GM21423 (cell line): ENCODE measurements around the gene KRT85.
"Not testable (repeated sequence)": the region's sequence is repeated elsewhere in the genome, so short reads cannot be mapped to it uniquely, and the experiment has no call there.

ENCODE experiments used
- ATAC-seq: cut with Tn5 transposase; IDR thresholded peaks from one replicate; pipeline ENCODE4 v1.9.1; 2021; ENCODE audit warnings: mild to moderate bottlenecking, moderate library complexity; ENCODE audit not compliant: unreplicated experiment

The KRT85 gene

DNA sequence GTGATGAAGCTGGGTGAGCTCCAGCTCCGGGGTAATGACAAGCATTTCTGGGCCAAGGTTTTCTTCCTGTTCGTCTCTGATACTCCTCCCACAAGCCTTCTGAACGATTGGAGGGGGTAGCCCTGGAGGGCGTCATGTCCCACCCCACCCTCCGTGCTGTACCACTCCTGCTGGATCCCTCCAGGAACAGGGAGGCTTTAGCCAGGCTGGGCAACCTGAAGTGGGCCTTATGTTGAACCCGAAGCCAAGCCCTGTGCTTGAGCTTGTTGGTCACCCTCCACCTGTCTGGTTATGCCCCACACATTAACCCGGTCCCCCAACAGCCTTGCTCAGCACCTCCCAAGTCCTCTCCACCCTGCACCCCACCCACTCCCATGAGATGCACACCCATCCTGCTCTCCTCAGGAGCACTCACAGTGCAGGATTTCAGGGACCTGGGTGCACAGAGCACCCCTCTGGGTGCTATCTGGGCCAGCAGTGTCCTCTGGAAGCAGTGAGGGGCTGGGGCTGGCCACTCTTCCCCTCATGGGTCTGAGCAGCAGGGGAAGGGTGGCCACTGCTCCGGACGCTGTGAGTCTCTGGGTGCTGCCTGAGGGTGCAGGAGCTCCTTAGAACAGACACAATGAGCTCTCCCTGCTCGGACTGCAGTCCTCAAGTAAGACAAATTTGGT, 39.3 kb downstream of the KRT85 start:
- no peak for ATAC-seq

DNA sequence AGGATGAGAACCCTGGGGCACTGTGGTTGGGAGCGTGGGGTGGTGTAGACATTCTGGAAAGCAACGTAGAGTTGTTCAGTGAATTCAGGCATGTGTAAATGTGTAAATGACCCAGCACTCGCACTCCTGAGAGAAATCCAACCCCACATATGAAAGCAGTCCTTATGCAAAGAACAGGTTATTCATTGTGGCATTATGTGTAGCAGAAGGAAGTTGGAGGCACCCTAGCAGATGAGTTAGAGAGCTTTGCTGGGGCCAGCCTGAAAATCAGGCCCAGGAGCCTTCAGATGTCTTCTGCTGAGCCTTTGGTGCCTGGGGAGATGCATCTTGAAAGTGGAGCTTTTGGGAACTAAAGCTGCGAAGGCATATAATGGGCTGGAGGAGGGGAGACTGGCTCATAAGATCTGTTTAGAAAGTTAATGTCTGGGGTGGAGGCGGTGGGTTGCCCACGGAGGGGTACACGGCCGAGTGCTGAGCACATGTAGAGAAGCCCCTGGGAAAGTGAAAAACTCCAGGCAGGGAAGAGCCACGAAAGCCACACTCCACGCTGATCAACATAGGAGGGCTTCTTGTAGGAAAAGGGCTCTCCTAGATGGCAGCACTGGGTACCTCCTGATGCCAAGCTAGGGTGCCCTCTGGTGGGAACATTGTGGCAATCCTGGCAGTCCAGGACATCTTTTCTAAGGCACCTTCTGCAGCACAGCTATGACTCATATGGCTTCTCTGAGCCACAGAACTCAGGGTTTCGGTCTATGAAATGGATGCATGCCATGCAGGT, 40.0 kb downstream of the KRT85 start:
- ATAC-seq: peak; percentile 92

DNA sequence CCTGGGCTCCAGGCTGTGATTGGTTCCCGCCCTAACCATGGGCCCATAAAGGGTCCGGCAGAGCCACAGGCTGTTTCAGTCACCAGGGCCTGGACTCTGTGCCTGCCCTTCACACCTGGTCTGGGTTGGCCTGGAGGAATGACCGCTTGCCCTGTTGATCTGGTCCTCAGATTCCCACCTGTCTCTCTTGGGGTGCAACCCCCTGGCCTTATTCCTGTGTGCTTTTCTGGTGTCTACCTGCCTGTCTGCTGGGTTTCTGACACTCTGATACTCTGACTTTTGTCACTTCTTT, 43.2 kb downstream of the KRT85 start:
- no peak for ATAC-seq

DNA sequence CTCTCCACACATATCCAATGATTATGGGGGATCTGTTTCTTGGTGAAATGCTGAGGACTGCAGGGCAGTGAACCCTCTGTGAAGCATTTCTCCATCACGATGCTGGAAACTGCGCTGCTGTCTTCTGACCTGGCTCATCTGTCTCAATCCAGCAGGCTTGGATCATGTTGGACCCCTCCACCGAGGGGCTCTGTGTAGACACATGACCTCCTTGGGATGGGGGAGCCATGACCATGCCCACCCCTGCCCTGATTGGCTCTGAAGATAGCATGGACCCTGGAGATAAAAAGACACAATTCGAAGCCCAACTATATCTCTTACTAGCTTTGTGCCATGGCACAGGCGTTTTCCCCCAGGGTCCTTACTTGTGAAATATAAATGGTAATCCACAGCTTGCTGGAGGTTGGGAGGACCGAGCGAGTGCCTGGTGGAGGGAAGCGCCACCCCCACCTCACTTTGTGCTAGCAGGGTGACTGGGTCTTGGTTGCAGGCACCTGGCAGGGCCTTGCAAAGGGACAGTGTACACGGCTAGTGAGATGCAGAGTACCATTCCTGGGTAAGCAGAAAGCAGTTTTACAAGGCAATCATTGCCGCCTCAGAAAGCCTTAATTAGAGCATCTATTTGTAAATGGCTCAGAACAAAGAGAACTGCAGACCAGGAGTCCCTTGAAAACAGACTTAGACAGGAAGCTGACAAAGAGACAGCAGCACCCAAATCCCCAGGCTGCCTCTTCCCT, 43.7 kb downstream of the KRT85 start:
- ATAC-seq: no peak

DNA sequence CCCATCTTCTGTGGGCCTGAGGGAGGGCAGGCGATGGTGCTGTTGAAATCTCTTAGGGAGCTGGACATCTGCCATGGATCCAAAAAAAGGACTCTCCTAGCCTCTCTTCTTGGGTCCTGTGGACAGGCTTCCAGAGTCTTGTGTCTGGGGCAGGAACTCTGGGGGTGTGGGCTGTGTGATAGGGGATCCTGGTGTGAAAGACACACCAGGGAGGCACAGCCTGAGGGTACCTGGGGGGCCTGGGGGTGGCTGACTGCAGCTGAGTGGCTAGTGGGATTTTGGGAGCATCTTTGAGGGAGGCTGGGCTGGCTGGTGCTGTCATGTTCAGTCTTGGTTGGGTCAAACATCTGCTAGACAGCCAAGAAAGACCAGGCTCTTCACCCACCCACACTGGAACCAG, 44.3 kb downstream of the KRT85 start:
- ATAC-seq: no peak

DNA sequence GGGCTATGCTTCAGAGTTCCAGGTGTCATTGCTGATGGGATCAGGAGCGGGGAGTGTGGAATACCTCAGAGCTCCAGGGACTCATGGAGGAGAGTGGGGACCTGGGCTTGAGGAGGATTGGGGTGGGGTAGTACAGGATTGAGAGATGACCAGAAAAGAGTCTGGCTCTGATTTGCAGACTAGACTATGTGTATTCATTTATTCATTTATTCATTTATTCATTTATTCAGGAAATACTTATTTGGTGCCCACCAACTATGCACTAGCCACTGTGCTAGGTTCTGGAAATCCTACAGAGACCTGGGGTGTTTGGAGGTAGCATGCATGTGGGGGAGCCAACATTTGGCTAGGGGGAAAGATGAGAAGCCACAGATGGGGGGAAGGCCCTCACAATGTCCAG, 45.2 kb downstream of the KRT85 start:
- no peak for ATAC-seq

DNA sequence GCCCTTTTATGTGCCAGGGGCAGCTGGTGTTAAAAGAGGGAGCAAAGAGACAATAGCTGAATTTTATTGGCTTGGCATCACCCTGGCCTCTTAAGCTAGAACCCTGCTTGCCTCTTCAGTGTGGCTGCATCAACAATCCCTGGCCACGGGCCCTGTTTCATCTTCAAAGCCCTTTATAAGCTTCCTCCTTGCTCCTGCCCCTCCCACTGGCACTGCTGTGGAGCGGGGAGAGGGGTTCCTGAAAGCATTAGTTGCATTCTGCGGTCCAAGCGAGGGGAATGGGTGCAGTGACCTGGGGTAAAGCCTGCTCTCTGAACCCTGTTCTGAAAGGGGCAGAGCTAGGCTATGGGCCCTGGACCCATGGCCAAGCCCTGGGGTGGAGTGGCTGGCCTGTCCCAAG, 45.9 kb downstream of the KRT85 start:
- no peak for ATAC-seq

DNA sequence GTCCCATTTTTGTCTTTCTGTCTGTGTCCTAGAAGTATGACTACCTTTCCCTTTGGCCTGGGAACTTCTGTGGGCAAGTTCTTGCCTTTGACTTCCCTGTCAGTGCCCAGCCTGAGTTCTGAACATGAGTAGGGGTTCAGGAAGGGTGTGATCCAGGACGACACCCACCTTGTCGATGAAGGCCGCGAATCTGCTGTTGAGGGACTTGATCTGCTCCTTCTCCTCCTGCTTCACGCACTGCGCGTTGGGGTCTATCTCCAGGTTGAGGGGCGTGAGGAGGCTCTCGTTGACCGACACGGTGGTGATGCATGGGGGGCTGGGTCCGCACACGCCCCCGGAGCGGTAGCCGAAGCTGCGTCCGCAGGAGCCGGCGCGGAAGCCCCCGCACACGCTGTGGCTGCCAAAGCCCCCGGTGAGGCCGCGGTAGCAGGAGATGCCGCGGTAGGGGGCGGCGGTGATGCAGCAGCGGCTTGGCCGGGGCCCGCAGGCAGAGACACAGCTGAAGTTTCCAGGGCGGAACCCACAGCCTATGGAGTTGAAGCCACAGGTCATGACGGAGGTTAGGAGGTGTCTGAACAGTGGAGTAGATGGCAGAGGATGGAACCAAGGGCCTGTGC, 46.4 kb downstream of the KRT85 start, which contains the start of gene KRT83:
KRT83 (minus strand) TSS at position 615 of the 617 bp plus-strand sequence; CDS start at position 552, 63 bp downstream.
- no peak for ATAC-seq

DNA sequence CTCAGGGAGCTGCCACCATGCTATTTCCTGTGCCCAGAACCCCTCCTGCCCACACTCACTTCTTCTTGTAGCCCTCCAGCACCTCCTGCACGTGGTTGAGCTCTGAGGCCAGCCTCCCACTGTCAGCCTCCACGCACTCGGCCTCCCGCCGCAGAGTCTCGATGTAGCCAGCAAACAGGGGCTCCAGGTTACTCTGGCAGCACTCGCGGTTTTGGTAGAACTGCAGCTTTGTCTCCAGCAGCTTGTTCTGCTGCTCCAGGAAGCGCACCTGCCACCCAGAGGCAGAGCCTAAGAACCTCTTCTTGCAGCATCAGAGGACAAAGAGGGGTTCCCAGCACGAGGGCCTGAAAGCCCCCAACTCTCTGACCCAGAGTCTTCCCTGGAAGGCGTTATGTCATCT, 48.2 kb downstream of the KRT85 start:
- ATAC-seq: no peak

DNA sequence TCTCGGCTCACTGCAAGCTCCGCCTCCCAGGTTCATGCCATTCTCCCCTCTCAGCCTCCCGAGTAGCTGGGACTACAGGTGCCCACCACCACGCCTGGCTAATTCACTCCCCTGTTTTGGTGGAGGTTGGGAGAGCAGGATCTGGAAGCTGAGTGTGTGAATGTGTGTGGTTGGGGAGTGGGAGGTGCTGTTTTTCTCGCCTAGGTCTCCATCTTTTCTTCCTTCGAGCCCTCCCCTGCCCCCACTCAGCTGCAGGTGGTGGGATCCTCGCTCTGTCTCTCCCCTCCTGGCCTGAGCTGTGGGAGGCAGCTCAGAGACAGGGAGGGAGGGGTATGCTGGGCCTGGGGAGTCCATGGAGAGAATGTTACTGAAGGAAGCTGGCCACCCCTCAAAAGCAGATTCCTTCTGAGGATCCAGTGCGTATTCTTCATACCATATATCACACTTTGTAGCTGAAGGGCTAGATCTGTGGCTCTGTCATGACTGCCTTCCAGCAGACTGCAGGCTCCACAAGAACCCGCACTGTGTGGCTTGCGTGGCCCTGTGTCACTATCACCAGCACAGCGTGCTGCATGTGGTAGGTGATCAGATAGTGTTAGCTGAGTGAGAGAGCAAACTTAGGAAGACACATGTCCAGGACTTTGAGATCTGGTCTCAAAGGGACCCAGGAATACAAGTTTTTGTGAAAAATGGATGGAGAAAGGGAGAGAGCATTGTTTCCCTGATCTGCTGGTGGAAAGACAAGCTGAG, 48.9 kb downstream of the KRT85 start:
- no peak for ATAC-seq

DNA sequence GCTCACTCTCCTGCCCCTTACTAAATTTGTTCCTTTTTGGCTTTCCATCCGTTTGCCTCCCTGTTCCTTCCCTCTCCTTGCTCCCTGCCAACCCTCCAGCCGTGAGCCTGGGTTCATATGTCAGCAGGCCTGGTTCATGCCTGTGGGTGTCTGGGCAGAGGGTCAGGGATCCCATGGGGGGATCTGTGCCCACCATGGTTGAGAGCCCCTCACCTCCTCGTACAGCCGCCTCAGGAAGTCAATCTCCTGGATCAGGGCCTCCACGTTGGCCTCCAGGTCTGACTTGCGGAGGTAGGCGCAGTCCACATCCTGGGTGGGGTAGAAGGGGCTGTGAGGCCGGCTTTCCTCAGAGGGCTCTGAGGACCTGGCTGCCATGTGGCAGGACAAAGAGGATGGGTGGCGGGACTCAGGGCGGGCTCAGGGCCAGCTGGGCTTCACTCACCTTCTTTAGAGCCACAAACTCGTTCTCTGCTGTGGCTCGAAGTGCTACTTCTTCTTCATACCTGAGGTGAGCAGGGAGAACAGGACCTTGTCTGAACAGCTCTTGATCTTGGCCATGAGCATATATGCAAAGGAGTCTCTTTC, 49.7 kb downstream of the KRT85 start:
- no peak for ATAC-seq

DNA sequence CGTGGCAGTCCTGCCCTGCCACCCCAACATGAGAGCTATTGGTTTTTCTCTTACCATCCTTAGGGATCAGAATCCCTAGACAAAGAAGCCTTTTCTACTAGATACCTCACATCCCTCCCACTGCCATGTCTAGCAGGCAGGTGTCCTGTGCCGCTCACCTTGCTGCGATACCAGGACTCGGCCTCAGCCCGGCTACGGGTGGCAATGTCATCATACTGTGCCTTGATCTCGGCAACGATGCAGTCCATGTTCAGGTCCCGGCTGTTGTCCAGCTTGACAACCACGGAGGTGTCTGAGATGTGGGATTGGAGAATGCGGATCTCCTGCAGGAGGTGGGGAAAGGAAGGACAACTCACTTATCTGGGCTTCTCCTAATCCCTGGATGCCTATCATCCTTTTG, 50.6 kb downstream of the KRT85 start:
- ATAC-seq: no peak

DNA sequence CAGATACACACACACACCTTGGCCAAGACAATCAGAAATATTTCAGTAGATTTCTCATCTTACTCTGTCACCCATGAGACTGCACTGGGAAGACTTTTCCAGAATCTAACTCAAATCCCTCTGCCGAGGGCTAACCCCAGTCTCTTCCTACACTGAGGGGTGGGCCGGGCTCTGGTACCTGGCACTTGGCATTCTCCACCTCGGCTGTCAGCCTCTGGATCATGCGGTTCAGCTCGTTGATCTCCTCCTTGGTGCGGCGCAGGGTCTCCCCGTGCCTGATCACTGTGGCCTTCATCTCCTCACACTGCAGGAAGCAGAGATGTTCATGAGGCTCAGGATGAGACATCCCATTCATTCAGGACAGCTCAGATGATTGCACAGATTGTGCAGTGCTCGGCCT, 51.0 kb downstream of the KRT85 start:
- ATAC-seq: no peak

DNA sequence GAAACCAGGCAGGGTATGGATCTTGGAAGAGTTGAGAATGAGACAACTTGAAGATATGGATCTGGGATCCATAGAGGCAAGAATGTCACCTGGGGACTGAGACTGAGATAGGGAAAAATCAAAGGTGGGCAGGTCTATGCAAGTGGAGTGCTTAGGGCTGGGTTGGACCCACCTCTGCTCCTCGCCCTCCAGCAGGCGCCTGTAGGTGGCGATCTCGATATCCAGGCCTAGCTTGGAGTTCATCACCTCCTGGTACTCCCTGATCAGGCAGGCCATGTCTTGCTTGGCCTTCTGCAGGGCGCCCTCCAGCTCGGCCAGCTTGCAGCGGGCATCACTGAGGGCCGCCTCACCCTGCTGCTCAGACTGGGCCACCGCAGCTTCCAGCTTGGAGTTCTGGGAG, 51.6 kb downstream of the KRT85 start:
- ATAC-seq: not testable (repeated sequence)

DNA sequence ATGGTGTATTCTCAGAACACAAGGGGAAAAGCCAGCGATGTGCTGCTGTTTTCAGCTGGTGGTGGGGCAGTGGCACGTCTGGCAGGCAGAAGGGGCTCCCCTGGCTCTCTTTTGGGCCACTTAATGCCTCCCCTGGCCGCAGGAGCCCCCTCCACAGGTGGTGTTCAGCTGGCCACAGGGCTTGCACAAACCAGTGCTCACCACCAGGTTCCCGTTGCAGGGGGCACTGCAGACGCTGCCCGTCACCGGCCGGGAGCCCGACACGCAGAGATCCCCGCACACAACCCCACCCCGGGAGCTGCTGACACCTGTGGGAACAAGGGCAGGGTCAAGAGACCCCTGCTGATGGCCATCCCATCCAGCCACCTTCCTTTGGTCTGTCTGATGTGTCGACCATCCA, 52.8 kb downstream of the KRT85 start:
- no peak for ATAC-seq

DNA sequence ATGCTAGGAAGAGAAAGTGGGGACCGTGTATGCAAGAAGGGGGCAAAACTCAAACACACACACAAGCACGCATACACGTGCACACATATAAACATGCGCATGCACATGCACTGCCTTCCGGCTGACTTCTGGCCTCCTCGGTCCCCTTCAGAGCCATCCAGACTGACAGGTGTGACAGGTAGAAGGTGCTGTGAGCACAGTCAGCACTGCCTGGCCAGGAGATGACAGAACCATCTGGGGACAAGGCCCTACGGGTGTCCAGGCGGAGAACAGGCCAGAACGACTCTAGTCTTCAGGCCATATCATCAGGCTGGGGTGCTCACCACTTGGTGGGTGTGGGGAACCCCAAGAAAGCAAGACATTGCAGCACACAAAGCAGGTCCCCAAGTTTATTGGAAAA, 53.4 kb downstream of the KRT85 start:
- ATAC-seq: no peak

DNA sequence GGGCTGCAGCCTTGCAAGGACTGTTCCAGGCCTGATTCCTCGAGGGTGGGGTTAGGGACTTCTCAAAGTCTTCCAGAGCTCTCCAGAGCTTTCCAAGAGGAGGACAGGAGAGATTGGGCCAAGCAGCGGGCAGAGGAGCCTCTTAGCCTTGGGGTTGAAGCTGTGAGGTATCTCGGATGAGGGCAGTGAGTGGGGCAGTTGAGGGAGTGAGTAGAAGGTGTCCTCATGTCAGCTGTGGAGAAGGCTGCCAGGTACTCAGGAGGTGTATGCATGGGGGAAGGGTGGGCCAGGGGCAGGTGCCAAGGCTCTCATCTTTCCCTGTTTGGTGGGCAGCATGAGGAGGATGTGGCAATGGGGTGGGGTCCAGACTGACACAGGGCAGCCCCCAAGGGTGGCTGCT, 53.8 kb downstream of the KRT85 start:
- no peak for ATAC-seq

DNA sequence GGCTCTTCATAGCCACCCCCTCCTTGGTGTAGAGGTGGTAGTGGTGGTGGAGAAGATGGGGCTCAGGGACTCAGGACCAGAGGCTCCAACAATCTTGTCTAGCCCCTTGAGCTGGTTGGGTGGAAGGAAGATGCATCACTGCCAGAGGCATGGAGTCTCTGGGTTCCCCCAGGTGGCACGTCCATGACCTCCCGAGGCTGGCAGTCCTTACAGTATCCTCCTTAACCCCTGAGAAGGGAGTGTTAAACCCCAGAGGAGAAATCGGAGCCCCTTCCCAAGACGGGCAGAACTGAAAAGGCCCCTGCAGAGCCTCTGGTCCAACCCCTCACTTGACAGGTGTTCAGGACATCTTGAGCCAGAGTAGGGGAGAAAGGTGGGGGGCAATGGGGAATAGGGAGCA, 55.2 kb downstream of the KRT85 start:
- no peak for ATAC-seq

DNA sequence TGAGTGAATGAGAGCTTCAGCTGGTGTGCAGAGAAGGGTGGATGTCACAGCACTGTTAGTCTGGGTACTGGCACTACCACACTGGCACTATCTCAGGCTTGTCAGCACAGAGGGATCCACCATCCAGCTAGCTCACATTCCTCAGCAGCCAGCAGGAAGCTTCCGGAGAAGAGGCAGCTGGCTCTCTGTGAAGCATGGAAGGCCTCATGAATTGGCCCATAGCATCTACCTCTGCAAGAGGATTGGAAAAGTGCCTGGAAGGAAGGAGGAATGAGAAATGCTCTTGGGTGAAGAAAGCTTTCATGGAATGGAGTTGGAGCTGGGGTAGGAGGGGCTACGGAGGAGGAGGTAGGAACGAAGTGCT, 56.0 kb downstream of the KRT85 start:
- no peak for ATAC-seq

DNA sequence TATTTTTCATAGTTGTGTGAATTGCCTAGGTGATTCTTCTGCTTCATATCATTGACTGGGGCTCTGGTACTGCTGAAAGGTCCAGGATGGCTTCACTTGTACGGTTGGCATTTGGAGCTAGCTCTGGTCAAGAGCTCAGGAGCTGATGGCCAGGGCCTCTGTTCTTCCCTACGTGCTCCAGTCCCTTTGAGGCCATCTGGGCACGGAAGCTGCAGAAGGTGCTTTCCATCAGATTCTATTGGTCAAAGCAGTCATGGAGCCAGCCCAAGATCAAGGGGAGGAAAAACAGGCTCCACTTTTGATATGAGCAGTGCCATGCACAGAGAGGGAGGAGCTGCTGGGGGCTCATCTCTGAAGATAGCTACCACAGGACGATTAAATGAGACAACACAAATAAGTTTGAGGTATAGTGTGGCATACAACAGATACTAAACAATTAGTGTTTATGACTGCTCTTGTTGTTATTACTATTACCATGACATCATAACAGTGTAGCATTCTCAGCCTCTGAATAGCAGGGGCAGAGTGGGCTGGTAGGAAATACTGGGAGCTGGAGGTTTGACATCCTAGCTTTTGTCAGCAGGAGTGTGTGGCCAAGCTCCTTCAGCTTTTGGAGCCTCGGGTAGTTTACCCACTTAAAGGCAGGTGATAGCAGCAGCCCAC, 56.5 kb downstream of the KRT85 start:
- ATAC-seq: no peak
